NK-92 treated with Interleukin-12 subunit alpha and Interleukin-12 subunit beta, amount 100 ng/mL, for 24 hours (cell line): ENCODE measurements around the gene CD68.
"Not testable (repeated sequence)": the region's sequence is repeated elsewhere in the genome, so short reads cannot be mapped to it uniquely, and the experiment has no call there.

Experiments
- DNase-seq: peaks from one replicate; lab custom pipeline; 2025; lab: John Stamatoyannopoulos, UW

Gene CD68

DNA sequence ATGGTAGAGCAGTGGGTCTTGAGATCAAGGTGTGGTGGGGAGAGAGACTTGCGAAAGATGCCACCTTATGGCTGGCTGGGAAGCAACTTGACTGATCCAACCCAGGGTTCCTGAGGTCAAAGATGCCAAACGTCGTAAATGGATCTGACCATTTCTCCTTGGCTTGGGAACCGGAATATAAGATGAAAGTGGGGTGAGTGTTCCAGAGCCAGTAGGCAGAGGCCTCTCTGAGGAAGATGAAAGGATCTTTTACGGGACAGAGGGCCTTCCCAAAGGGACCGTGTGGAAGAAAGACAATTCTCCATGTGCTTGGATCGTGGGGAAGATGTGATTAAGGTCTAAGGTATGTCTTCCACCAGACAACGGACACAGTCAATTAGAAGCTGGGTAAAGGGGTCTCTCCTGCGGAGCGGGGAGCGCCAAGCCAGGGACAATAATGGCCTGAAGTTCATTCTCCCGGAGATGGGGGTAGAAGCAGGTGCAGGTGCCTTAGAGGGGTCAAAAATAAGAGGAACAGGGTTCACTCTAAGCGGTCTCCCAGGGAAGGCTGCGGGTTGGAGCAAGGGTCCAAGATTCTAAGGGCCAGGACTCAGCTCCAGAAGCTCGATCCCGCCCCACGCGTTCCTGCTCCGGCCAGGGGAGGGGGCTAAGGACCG lies 34.5 kb downstream of the CD68 start:
- DNase-seq: no peak

DNA sequence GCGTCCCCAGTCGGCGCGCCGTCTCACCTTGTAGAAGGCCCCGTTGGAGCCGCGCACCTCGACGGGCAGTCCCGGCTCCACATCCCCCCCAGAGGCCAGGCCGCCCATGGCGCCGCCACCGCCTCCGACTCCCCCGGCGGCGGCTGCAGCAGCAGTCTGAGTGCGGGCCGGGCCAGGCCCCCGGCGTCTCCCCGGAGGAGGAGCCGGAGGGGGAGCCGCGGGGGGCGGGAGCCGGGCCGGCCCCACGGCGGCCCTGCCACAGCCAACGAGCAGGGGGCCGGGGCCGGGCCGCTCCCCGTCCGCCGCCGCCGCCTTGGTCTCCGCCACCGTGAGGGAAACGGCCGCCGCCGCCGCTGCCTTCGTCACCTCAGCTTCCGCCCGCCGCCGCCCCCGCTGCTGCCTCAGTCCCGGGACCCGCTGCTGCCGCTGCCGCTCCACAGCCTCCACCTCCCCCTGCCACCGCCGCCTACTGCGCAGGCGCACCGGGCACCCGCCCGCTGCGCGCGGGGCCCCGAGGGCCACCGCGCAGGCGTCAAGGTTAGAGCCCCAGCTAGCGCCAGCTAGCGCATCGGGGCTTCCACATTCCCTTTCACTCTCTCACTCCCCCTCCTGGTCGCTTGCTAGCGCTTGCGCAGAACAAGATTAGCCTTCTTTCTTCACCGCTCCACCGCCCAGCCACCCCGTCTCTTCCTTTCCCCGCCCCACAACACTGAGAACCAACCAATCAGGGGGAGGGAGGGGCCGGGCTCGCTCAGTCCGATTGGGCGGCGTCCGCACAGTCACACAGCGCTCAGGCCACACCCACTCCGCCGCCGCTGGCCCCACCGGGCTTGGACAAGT lies 35.2 kb downstream of the CD68 start, which contains the start of gene FXR2:
Gene FXR2 (minus strand): TSS at position 473 of the 840 bp plus-strand sequence. CDS start 365 bp downstream, at position 108.
- DNase-seq: peak; percentile 97

- no peak for DNase-seq
Measured at GRCh38 chr17:7615265-7615747, 35.9 kb downstream of the CD68 start.

- DNase-seq: no peak
Measured at GRCh38 chr17:7618608-7619007, 39.2 kb downstream of the CD68 start.

DNA sequence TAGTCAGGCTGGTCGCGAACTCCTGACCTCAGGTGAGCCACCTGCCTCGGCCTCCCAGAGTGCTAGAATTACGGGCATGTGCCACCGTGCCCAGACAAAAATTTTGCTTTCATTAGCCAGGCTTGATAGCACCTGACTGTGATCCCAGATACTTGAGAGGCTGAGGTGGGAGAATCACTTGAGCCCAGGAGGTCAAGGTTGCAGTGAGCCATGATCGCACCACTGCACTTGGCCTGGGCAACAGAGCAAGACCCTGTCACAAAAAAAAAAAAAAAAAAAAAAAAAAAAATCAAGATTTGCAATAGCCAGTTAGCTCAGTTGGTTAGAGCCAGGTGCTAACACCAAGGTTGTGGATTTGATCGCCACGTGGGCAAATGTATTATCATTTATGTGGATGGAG lies 41.4 kb downstream of the CD68 start:
- DNase-seq: no peak

- DNase-seq: no peak
Measured at GRCh38 chr17:7623661-7624060, 44.2 kb downstream of the CD68 start.

GRCh38 chr17:7625749-7626148 lies 46.3 kb downstream of the CD68 start:
- not testable (repeated sequence) for DNase-seq

DNA sequence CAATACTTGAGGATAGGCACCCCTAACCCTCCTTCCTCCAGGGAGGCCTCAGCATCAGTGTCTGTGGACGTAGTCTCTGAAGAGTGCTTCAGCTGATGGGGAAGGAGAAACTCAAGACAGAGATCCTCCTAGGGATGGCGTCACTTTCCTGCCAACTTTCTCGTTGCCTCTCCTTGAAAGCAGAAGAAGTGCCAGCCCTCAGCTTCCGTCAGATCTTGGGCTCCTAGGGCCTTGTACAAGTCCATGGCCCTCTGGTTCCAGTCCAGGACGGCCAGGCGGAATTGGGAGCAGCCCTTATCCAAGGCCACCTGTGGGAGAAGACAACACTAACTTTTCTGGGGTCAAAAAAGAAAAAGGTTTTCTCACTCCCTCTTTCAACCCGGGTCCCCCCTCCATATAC lies 46.9 kb downstream of the CD68 start:
- no peak for DNase-seq

DNA sequence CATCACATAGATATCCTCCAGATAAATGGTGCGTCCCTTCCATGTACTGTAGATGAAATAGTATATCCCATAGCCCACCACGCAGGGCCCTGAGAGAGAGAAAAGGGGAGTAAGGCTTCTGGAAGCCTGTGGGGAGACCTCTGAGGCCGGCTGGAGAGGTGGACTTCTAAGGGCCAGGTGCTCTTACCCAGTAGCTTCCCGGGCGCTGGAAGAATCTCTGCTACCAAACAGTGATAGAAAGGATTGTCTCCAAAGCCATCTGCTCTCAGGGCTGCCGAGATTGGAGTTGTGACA lies 47.5 kb downstream of the CD68 start:
- no peak for DNase-seq

- DNase-seq: peak; percentile 78
Measured at GRCh38 chr17:7627250-7628121, 48.0 kb downstream of the CD68 start, which contains the start of gene SAT2. Gene SAT2 (minus strand): TSS chr17:7627821. CDS start chr17:7627635, 186 bp downstream.

DNA sequence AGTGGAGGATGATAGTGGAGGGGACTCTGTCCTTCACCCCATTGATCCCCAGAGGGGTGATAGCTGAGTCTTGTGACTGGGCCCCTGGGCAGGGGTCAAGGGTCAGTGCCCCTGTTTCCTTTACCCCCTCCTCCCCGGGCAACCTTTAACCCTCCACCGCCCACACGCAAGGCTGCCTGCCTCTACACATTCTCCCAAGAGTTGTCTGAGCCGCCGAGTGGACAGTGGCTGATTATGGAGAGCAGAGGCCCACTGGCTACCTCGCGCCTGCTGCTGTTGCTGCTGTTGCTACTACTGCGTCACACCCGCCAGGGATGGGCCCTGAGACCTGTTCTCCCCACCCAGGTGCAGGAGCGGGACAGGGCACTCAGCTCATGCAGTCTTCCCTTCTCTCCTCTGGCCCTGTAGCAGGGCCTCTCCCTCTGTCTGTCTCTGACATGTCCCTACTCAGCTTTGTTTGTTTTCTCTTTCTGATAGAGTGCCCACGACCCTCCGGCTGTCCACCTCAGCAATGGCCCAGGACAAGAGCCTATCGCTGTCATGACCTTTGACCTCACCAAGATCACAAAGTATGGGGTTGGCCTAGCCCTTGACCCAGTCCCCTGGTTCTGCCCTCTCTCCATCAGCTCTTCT lies 50.6 kb downstream of the CD68 start, which contains the start of gene SHBG:
Gene SHBG (plus strand): TSS at position 197 of the 633 bp plus-strand sequence. CDS start 38 bp downstream, at position 235.
- no peak for DNase-seq
